HG02973 (cell line): ENCODE results near the gene CDK5R2.
"Not testable (repeated sequence)": the region's sequence is repeated elsewhere in the genome, so short reads cannot be mapped to it uniquely, and the experiment has no call there.

Source experiments
- ATAC-seq: cut with Tn5 transposase; IDR thresholded peaks from one replicate; pipeline ENCODE4 v1.9.1; 2021; ENCODE audit warnings: moderate library complexity; ENCODE audit not compliant: unreplicated experiment

The CDK5R2 gene

GRCh38 chr2:218959141-218959731, at the start of gene CDK5R2:
CDK5R2 (plus strand) TSS chr2:218959666; CDS start chr2:218959821, 155 bp downstream.
- peak; percentile 94 for ATAC-seq

DNA sequence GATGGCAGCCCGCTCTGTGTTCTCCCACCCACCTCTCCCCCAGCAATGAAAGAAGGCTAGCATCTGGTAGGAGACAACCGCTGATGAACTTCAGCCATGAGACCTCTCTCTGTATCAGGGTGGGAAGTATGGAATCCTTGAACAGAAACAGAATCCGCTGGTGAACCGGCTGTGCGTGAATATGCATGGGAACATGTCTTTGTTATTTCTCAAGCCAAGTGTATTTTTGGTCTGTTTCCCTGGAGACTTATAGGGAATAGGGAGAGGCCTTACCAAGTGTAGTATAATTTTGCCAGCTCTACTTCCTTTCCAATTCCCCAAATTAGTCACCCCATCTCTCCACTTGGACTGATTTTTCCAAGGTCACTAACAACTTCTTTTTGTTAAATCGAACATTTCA, 48.7 kb upstream of the CDK5R2 start:
- no peak for ATAC-seq

DNA sequence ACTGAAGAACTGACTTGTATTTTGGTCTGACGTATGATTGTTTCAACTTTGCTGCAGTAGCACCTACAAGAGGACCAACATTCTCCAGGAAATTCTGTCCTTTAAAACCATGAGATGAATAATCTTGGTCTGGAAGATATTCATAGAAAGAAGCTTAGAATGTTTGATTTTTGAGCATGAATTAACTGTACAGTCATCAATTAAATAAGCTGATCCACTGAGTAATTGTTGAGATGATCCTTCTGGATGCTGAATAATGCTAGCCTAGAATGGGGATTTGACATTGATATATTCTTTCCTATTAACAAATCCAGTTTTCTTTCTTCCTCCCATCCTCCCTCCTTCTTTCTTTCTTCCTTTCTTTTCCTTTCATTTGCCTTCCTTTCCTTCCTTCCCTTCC, 39.0 kb upstream of the CDK5R2 start:
- no peak for ATAC-seq

GRCh38 chr2:218924757-218925156, 34.7 kb upstream of the CDK5R2 start:
- no peak for ATAC-seq

- ATAC-seq, result no peak
Measured at GRCh38 chr2:218925434-218925833, 34.0 kb upstream of the CDK5R2 start.

- no peak for ATAC-seq
Measured at GRCh38 chr2:218927422-218927821, 32.0 kb upstream of the CDK5R2 start.

- ATAC-seq, result no peak
Measured at GRCh38 chr2:218927876-218928275, 31.6 kb upstream of the CDK5R2 start.

- not testable (repeated sequence) for ATAC-seq
Measured at GRCh38 chr2:218930488-218930887, 29.0 kb upstream of the CDK5R2 start.

DNA sequence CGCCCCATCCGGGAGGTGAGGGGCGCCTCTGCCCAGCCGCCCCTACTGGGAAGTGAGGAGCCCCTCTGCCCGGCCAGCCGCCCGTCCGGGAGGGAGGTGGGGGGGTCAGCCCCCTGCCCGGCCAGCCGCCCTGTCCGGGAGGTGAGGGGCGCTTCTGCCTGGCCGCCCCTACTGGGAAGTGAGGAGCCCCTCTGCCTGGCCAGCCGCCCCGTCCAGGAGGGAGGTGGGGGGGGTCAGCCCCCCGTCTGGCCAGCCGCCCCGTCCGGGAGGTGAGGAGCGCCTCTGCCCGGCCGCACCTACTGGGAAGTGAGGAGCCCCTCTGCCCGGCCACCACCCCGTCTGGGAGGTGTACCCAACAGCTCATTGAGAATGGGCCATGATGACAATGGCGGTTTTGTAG, 27.7 kb upstream of the CDK5R2 start:
- not testable (repeated sequence) for ATAC-seq

GRCh38 chr2:218944759-218945404, 14.6 kb upstream of the CDK5R2 start:
- ATAC-seq, result no peak

DNA sequence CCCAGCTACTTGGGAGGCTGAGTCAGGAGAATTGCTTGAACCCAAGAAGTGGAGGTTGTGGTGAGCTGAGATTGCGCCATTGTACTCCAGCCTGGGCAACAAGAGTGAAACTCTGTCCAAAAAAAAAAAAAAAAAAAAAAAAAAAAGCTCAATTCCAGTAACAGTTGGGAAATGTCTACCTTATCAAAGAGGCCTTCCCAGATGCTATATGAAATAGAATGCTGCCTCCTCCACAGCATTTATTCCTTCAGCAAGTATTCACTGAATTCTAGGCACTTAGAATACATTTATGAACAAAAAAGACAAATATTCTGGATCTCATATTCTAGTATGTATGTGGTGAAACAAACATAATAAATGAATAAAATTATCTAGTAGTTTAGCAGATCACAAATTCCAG, 12.8 kb upstream of the CDK5R2 start:
- no peak for ATAC-seq

GRCh38 chr2:218952160-218952559, 7.3 kb upstream of the CDK5R2 start:
- ATAC-seq, result no peak

DNA sequence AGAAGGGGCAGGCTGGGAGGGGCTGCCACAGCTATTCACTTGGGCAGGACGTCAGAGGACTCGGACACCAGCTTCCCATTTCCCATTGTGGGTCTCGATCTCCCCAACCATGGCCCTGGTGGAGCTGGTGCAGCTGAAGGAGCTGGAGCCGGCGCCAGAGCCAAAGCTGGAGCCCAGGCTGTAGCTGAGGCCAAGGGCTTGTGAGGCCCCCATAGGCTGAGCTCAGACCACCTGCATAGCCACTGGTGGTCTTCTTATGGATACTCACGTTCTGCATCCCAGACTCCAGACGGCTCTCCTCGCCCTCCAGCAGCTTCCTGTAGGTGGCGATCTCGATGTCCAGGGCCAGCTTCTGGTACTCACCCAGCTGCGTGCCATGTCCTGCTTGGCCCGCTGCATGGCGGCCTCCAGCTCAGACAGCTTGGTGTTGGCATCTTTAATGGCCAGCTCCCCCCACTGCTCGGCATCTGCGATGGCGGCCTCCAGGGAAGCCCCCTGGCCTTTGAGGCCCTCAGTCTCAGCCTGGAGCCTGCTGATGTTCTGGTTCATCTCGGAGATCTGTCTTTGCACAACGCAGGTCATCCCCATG, 6.0 kb upstream of the CDK5R2 start:
- no peak for ATAC-seq

DNA sequence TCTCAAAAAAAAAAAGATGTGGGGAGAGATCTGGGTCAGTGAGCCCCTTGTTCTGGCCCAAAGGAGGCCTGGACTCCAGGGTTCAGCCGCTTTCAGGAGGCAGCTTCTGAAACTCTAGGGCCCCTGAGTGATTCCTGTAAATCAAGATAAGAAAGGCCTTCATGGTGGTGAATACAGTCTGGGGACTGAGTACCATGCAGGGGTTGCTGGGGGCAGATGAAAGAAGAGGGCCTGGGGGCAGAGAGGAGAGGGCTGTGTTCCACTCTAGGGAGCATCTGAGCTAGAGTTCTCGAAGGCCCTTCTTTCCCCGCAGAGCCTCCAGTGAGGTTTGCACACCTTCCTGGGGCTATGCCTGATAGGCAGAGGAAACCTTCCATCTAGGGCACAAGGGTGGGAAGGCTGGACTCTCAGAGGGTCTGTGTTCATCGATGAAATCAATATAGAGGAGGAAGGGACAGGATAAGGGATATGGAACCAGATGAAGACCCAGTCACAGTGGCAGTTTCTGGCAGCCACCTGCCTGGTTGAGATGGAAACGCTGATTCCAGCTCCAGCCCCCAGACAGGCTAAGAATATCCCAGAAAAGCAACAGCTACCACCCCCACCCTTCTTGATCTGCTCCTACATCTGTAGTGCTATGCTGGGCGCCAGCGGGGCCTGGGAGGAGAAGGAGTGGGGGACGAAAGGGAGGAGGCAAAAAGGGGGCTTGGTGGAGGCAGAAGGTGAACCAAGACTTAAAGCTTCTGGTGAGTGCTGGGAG, 4.7 kb upstream of the CDK5R2 start:
- ATAC-seq, result no peak

DNA sequence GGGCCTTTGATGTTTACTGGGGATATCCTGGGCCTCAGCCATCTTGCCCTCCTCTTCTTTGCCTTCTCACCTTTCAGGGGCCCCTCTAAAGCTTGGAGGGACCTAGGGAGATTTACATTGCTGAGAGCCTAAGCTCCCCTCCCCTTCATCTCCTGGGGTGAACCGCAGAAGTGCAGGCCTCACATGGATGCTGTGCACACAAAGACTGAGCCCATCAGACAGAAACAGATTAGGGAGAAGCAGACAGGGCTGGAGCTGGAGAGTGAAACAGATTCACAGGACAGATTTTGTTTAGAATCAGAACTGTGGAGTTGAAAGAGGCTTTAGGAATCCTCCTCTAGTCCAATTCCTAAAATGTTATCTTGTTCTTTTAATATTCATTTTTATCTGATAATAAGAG, 3.4 kb upstream of the CDK5R2 start:
- no peak for ATAC-seq

DNA sequence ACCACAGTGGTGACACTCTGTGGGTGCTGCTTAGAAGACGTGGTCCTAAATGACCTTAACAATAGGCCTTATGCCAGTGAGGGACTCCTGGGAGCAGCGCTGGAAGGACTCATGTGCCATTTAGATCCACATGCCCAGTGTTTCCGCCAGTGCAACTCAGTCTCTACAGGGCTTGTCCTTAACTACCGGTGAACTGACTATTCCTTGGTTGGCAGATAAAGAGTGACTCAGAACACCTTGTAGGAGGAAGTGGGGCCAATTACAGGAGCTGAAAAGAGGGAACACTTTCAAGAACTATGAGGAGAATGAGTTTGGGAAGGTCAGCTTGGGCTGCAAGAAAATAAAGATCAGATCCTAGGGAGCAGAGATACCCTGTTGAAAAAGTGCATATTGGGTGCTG, 1.8 kb upstream of the CDK5R2 start:
- no peak for ATAC-seq

- no peak for ATAC-seq
Measured at GRCh38 chr2:218958276-218958675, 1.2 kb upstream of the CDK5R2 start.

- ATAC-seq, result no peak
Measured at GRCh38 chr2:218959761-218960308, 369 bp downstream of the CDK5R2 start.

GRCh38 chr2:218960309-218961165, 1.1 kb downstream of the CDK5R2 start:
- no peak for ATAC-seq

GRCh38 chr2:218961229-218961628, 1.8 kb downstream of the CDK5R2 start:
- ATAC-seq, result no peak
